Measurements from ENCODE around the gene SLC44A2.
"Not testable (repeated sequence)": the region's sequence is repeated elsewhere in the genome, so short reads cannot be mapped to it uniquely, and the experiment has no call there.

The SLC44A2 gene

GRCh38 chr19:10670876-10671804 is 45.8 kb downstream of the SLC44A2 start:
- H3K4me3 ChIP-seq (ENCODE audit: low read depth, low read length) = no peak overlapping the region
- H3K36me3 ChIP-seq (ENCODE audit: control insufficient read depth in 2 of 2, insufficient read depth in 1 of 2, low read length in 2 of 2) = peaks cover 58 to 79% of the 10 kb centered on the region in 2 experiments
- ChIA-PET POLR2A (interaction anchor here (1.4 kb wide), 1 partner anchor 9 kb away, joined by 4 read pairs; no protein-coding TSS in a partner anchor), CTCF (interaction anchor here (1.7 to 2.7 kb wide), 2 partner anchors 27 to 90 kb away, joined by 5 to 12 read pairs; no protein-coding TSS in a partner anchor)
- no peak overlapping the region for H3K27ac ChIP-seq (ENCODE audit: extremely low read depth, low read depth, low read length)
- TF ChIP-seq GLI2 (tag by site-specific recombination; IDR thresholded peaks at IDR 0.05; ENCODE audit: borderline replicate concordance, low read depth) = no peak
- TF ChIP-seq GLI4 (tag by site-specific recombination; IDR thresholded peaks at IDR 0.05) = no peak
- TF ChIP-seq ZSCAN16 (tag by site-specific recombination; IDR thresholded peaks at IDR 0.05) = no peak
- TF ChIP-seq ZEB2 (tag by site-specific recombination; IDR thresholded peaks at IDR 0.05) = no peak
- no peak for TF ChIP-seq ZBTB21 (tag by site-specific recombination; IDR thresholded peaks at IDR 0.05)
- TF ChIP-seq ZFP37 (tag by site-specific recombination; IDR thresholded peaks at IDR 0.05) = no peak
- TF ChIP-seq ZNF610 (tag by site-specific recombination; IDR thresholded peaks at IDR 0.05; ENCODE audit: borderline replicate concordance) = no peak
- TF ChIP-seq ZNF670 (tag by site-specific recombination; IDR thresholded peaks at IDR 0.05; ENCODE audit: low read depth) = no peak
- peak; percentile 25; the same call in 1 of the 2 replicates for TF ChIP-seq ZIC2 (tag by site-specific recombination; IDR thresholded peaks at IDR 0.05)
- TF ChIP-seq ZNF600 (tag by site-specific recombination; IDR thresholded peaks at IDR 0.05) = peak; percentile 43; the same call in 1 of the 2 replicates
- peaks cover 1% of the 10 kb centered on the region; the same call in 1 of the 2 replicates for H3K4me1 ChIP-seq (ENCODE audit: control insufficient read depth, insufficient read depth, low read length)
- H3K9me3 ChIP-seq (ENCODE audit: control insufficient read depth, insufficient read depth, low read depth, low read length) = no peaks in the 10 kb centered on the region

- H3K9me3 ChIP-seq (ENCODE audit: control insufficient read depth, insufficient read depth, low read depth, low read length); H3K4me3 ChIP-seq (ENCODE audit: low read depth, low read length); H3K27ac ChIP-seq (ENCODE audit: extremely low read depth, low read depth, low read length); H3K4me1 ChIP-seq (ENCODE audit: control insufficient read depth, insufficient read depth, low read length): not testable (repeated sequence)
- H3K36me3 ChIP-seq (ENCODE audit: control insufficient read depth in 2 of 2, insufficient read depth in 1 of 2, low read length in 2 of 2) = peaks cover 58 to 77% of the 10 kb centered on the region in 2 experiments
- ChIA-PET POLR2A (interaction anchor here (1.4 kb wide), 1 partner anchor 9 kb away, joined by 4 read pairs; no protein-coding TSS in a partner anchor), CTCF (interaction anchor here (0.9 to 2.7 kb wide), 3 partner anchors 16 to 91 kb away, joined by 3 to 12 read pairs (median 5); no protein-coding TSS in a partner anchor)
Observed at GRCh38 chr19:10671922-10672321, 46.6 kb downstream of the SLC44A2 start.

- H3K27ac ChIP-seq (ENCODE audit: extremely low read depth, low read depth, low read length); H3K9me3 ChIP-seq (ENCODE audit: control insufficient read depth, insufficient read depth, low read depth, low read length); H3K4me1 ChIP-seq (ENCODE audit: control insufficient read depth, insufficient read depth, low read length); H3K4me3 ChIP-seq (ENCODE audit: low read depth, low read length); POLR2A ChIA-PET: not testable (repeated sequence)
- CTCF ChIA-PET = interaction anchor here (0.5 to 1.2 kb wide), 3 partner anchors 24 to 94 kb away, joined by 3 to 4 read pairs (median 3); no protein-coding TSS in a partner anchor
- H3K36me3 ChIP-seq (ENCODE audit: control insufficient read depth in 2 of 2, insufficient read depth in 1 of 2, low read length in 2 of 2) = peaks cover 70 to 93% of the 10 kb centered on the region in 2 experiments
Observed at GRCh38 chr19:10675214-10675613, 49.9 kb downstream of the SLC44A2 start.

GRCh38 chr19:10677751-10678150 is 52.4 kb downstream of the SLC44A2 start:
- ChIA-PET CTCF (interaction anchor here (0.6 to 2.2 kb wide), 3 partner anchors 22 to 197 kb away, joined by 3 to 15 read pairs (median 5); no protein-coding TSS in a partner anchor), POLR2A (no interaction called here)
- no peak for TF ChIP-seq ZNF157 (tag by site-specific recombination; IDR thresholded peaks at IDR 0.05)
- no peak for TF ChIP-seq ZNF391 (tag by site-specific recombination; IDR thresholded peaks at IDR 0.05; ENCODE audit: borderline replicate concordance, low read depth)
- no peak for TF ChIP-seq ZBTB20 (tag by site-specific recombination; IDR thresholded peaks at IDR 0.05)
- no peak for TF ChIP-seq ZNF600 (tag by site-specific recombination; IDR thresholded peaks at IDR 0.05)
- TF ChIP-seq OSR2 (tag by site-specific recombination; IDR thresholded peaks at IDR 0.05) = no peak
- no peak for TF ChIP-seq ZNF747 (tag by site-specific recombination; IDR thresholded peaks at IDR 0.05)
- no peak for TF ChIP-seq ZNF670 (tag by site-specific recombination; IDR thresholded peaks at IDR 0.05; ENCODE audit: low read depth)
- no peak for TF ChIP-seq GLIS2 (tag by site-specific recombination; IDR thresholded peaks at IDR 0.05)
- no peak for TF ChIP-seq PRDM1 (tag by site-specific recombination; IDR thresholded peaks at IDR 0.05)
- TF ChIP-seq KLF8 (tag by site-specific recombination; IDR thresholded peaks at IDR 0.05) = no peak
- no peak for TF ChIP-seq ZNF202 (tag by site-specific recombination; IDR thresholded peaks at IDR 0.05; ENCODE audit: borderline replicate concordance)
- Histone ChIP-seq H3K4me3 (ENCODE audit: low read depth, low read length) (no peak overlapping the region), H3K9me3 (ENCODE audit: control insufficient read depth, insufficient read depth, low read depth, low read length) (no peaks in the 10 kb centered on the region), H3K27ac (ENCODE audit: extremely low read depth, low read depth, low read length) (no peak overlapping the region), H3K36me3 (ENCODE audit: control insufficient read depth in 2 of 2, insufficient read depth in 1 of 2, low read length in 2 of 2) (peaks cover 62 to 97% of the 10 kb centered on the region in 2 experiments), H3K4me1 (ENCODE audit: control insufficient read depth, insufficient read depth, low read length) (no peaks in the 10 kb centered on the region)
